ENCODE measurements around the gene WARS2.

DNA sequence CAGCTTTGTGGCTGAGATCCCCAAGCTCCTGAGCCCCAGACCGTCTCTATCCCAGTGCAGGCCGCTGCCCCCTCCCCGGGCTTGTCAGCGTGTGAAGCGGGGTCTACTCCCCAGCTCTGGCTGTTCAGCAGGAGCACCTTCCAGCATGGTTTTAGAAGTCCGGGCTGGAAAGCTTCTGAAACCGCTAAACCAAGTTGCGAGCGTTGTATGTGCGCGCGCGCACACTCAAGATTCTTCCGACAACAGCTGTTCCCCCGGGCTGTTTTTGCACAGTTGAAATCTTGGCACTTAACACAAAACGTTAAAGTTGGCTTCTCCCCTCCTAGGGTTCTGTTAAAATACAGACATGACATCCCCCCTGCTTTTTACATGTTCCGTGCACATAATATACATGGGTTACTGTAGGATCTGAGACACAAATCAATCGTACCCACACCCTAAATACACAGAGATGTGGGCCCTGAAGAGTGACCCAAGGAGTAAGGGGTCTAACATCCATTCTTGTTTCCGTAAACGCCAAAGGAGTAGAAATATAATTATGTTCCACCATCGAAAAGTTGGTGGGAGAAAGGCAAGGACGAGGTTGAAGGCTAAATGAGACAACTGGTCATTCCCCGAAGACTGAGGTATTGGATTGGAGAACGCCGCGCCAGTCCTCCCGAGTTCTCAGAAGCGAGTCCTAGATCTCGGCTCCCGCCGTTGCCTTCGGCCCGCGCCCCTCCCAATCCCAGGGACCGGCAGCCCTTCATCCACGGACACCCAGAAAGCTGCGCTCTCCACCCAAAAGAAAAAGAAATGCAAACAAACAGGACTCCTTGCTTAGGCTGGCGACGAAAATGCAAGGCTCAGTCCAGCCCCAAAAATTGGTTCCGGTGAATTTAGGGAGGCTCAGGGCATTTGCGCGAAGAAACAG lies 153.6 kb downstream of the WARS2 start:
- TF ChIP-seq, protein P1, sequence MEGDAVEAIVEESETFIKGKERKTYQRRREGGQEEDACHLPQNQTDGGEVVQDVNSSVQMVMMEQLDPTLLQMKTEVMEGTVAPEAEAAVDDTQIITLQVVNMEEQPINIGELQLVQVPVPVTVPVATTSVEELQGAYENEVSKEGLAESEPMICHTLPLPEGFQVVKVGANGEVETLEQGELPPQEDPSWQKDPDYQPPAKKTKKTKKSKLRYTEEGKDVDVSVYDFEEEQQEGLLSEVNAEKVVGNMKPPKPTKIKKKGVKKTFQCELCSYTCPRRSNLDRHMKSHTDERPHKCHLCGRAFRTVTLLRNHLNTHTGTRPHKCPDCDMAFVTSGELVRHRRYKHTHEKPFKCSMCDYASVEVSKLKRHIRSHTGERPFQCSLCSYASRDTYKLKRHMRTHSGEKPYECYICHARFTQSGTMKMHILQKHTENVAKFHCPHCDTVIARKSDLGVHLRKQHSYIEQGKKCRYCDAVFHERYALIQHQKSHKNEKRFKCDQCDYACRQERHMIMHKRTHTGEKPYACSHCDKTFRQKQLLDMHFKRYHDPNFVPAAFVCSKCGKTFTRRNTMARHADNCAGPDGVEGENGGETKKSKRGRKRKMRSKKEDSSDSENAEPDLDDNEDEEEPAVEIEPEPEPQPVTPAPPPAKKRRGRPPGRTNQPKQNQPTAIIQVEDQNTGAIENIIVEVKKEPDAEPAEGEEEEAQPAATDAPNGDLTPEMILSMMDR (IDR thresholded peaks at IDR 0.05; ENCODE audit: low read length) = no peak
- no peak for TF ChIP-seq EZH2 (optimal IDR thresholded peaks at IDR 0.05; ENCODE audit: low read depth, low read length)
